K562 (cell line): ENCODE measurements around the gene ISY1.

Experiments
- ATF7 ChIP-seq: fragments of 450-650 bp; IDR thresholded peaks from 2 replicates; pipeline ENCODE4 v1.7.1; 2014; ENCODE audit warnings: mild to moderate bottlenecking, moderate library complexity
- EP300 ChIP-seq: IDR thresholded peaks from 2 replicates; pipeline ENCODE4 v1.6.1; 2012; ENCODE audit warnings: low read length, improper control_type of control experiment
- NFIC ChIP-seq: fragments of 450-650 bp; IDR thresholded peaks from 2 replicates; pipeline ENCODE4 v1.6.1; 2017; ENCODE audit warnings: mild to moderate bottlenecking, inconsistent platforms
- NFYB ChIP-seq: IDR thresholded peaks from 2 replicates; pipeline ENCODE4 v1.6.1; 2011; ENCODE audit warnings: mild to moderate bottlenecking, moderate library complexity; ENCODE audit not compliant: insufficient read length; ENCODE audit errors: extremely low read depth
- RBM34 ChIP-seq: fragments of 200-400 bp; formaldehyde crosslinking; IDR thresholded peaks from 2 replicates; pipeline ENCODE4 v1.6.1; 2018; ENCODE audit warnings: low read length, borderline replicate concordance; ENCODE audit not compliant: insufficient read depth
- SP1 ChIP-seq: sonication (generic); formaldehyde crosslinking; IDR thresholded peaks from 2 replicates; pipeline ENCODE4 v1.8.1; 2022; ENCODE audit warnings: mild to moderate bottlenecking, missing genetic modification reagents
- STAT5A ChIP-seq: IDR thresholded peaks from 2 replicates; pipeline ENCODE4 v1.6.1; 2012; ENCODE audit warnings: low read length, inconsistent platforms, borderline replicate concordance
- TCF7L2 ChIP-seq: fragments of 150-350 bp; IDR thresholded peaks from 2 replicates; pipeline ENCODE4 v1.6.1; 2016; ENCODE audit warnings: low read depth, mild to moderate bottlenecking, low read length, moderate library complexity
- ZNF263 ChIP-seq: sonication (generic); formaldehyde crosslinking; IDR thresholded peaks from 2 replicates; pipeline ENCODE4 v1.8.0; 2022; ENCODE audit warnings: mild to moderate bottlenecking, missing genetic modification reagents, borderline replicate concordance

GRCh38 chr3:129120254-129121004, 40.4 kb downstream of the ISY1 start:
- TF ChIP-seq STAT5A (no peak), TCF7L2 (no peak), NFYB (no peak), ZNF263 (CRISPR knock-in tag) (no peak), RBM34 (no peak), EP300 (peak; percentile 23; the same call in 1 of the 2 replicates), SP1 (CRISPR knock-in tag) (peak; percentile 62; the same call in 1 of the 2 replicates), ATF7 (0 out of 2 replicates have a peak, but pooled peaks have one; percentile 31), NFIC (no peak)
